HCT116 (cell line): ENCODE results near the gene PTPRZ1.

Experiments
- CEBPB ChIP-seq: IDR thresholded peaks from 2 replicates; pipeline ENCODE4 v1.6.1; 2012; ENCODE audit warnings: low read depth
- CTCF ChIP-seq, 3 experiments: fragments of 200-600 bp in 1 of 3; sonication (generic) in 1 of 3; IDR thresholded peaks in 2 of 3; conservative IDR thresholded peaks in 1 of 3; 2 replicates each; pipeline ENCODE4 v1.5.1; 2012 to 2017; ENCODE audit warnings: low read depth in 2 of 3, low read length in 2 of 3, antibody characterized with exemption in 1 of 3, borderline replicate concordance in 1 of 3, control low read depth in 1 of 3, mild to moderate bottlenecking in 1 of 3, mixed read lengths in 1 of 3, mixed run types in 1 of 3, moderate library complexity in 1 of 3; ENCODE audit not compliant: insufficient read depth in 1 of 3
- EGR1 ChIP-seq: IDR thresholded peaks from 2 replicates; pipeline ENCODE4 v1.6.1; 2012; ENCODE audit warnings: low read depth
- ELF1 ChIP-seq: IDR thresholded peaks from 2 replicates; pipeline ENCODE4 v1.6.1; 2012; ENCODE audit warnings: low read depth, borderline replicate concordance
- EZH2 ChIP-seq: fragments of 200-600 bp; sonication (generic); IDR thresholded peaks from 2 replicates; pipeline ENCODE4 v1.6.1; 2017; ENCODE audit warnings: antibody characterized with exemption, mixed run types
- JUND ChIP-seq: IDR thresholded peaks from 2 replicates; pipeline ENCODE4 v1.6.1; 2012
- MAX ChIP-seq: IDR thresholded peaks from 2 replicates; pipeline ENCODE4 v1.6.1; 2012
- POLR2A ChIP-seq: IDR thresholded peaks from 2 replicates; pipeline ENCODE4 v1.7.0; 2011; ENCODE audit warnings: borderline replicate concordance; ENCODE audit not compliant: insufficient read depth, insufficient read length; ENCODE audit errors: extremely low read depth
- POLR2AphosphoS5 ChIP-seq: IDR thresholded peaks from 2 replicates; pipeline ENCODE4 v1.6.1; 2011; ENCODE audit warnings: mild to moderate bottlenecking, low read depth, low read length, moderate library complexity
- RAD21 ChIP-seq: IDR thresholded peaks from 2 replicates; pipeline ENCODE4 v1.6.1; 2012; ENCODE audit warnings: low read depth, mild to moderate bottlenecking
- SIN3A ChIP-seq: IDR thresholded peaks from 2 replicates; pipeline ENCODE4 v1.6.1; 2012; ENCODE audit warnings: low read depth
- TCF7L2 ChIP-seq: IDR thresholded peaks from 2 replicates; pipeline ENCODE4 v1.7.0; 2011; ENCODE audit warnings: borderline replicate concordance, inconsistent platforms; ENCODE audit not compliant: insufficient read depth, insufficient read length; ENCODE audit errors: extremely low read depth
- YY1 ChIP-seq: IDR thresholded peaks from 2 replicates; pipeline ENCODE4 v1.6.1; 2011; ENCODE audit warnings: low read length, low read depth, moderate library complexity, mild to moderate bottlenecking; ENCODE audit not compliant: insufficient replicate concordance; ENCODE audit errors: extremely low read depth

GRCh38 chr7:121957626-121958025 lies 84.7 kb downstream of the PTPRZ1 start:
- TF ChIP-seq CTCF (IDR thresholded peaks at IDR 0.05 in 2 of 3, conservative IDR thresholded peaks at IDR 0.05 in 1 of 3; ENCODE audit: borderline replicate concordance in 1 of 3, insufficient read depth in 1 of 3, low read depth in 2 of 3, low read length in 2 of 3) = no peak
- TF ChIP-seq POLR2A = no peak
- TF ChIP-seq YY1 = no peak
- no peak for TF ChIP-seq POLR2AphosphoS5
- no peak for TF ChIP-seq CEBPB
- TF ChIP-seq JUND = no peak
- TF ChIP-seq EZH2 = no peak
- no peak for TF ChIP-seq EGR1
- no peak for TF ChIP-seq ELF1
- no peak for TF ChIP-seq RAD21
- no peak for TF ChIP-seq TCF7L2
- no peak for TF ChIP-seq SIN3A
- no peak for TF ChIP-seq MAX
